HG03196 (cell line): ENCODE measurements around the gene CD68.
A peak's percentile ranks its signal among the peaks of the same experiment; 100 is the strongest.
"Not testable (repeated sequence)": the region's sequence is repeated elsewhere in the genome, so short reads cannot be mapped to it uniquely, and the experiment has no call there.

Source experiments
- ATAC-seq: cut with Tn5 transposase; IDR thresholded peaks from one replicate; pipeline ENCODE4 v1.9.1; 2021; ENCODE audit not compliant: unreplicated experiment

Gene CD68

DNA sequence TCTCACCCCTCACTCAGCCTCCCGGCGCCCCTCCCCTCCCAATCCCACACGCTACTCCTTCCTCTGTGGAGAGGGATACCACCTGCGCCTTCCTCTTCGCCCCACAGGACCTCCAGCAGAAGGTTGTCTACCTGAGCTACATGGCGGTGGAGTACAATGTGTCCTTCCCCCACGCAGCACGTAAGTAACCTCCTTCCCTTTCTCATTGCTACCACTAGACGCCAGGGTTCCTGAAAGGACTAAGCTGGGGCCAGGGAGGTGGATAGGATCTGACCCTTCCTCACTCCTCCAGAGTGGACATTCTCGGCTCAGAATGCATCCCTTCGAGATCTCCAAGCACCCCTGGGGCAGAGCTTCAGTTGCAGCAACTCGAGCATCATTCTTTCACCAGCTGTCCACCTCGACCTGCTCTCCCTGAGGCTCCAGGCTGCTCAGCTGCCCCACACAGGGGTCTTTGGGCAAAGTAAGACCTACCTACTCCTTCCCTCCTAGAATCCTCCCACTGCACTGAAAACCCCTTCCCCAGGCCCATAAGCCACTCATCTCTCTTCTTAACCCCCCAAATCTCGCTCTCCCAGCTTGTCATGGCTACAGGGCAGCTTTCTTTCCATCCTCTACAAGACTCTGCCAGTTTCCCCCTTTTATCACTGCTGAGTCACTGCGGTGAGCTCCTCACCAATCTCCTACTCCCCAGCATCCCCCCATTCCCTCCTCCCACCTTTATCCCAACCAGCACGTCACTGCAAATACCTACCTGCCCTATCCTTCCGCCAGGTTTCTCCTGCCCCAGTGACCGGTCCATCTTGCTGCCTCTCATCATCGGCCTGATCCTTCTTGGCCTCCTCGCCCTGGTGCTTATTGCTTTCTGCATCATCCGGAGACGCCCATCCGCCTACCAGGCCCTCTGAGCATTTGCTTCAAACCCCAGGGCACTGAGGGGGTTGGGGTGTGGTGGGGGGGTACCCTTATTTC, 1.5 kb downstream of the CD68 start:
- no peak for ATAC-seq

DNA sequence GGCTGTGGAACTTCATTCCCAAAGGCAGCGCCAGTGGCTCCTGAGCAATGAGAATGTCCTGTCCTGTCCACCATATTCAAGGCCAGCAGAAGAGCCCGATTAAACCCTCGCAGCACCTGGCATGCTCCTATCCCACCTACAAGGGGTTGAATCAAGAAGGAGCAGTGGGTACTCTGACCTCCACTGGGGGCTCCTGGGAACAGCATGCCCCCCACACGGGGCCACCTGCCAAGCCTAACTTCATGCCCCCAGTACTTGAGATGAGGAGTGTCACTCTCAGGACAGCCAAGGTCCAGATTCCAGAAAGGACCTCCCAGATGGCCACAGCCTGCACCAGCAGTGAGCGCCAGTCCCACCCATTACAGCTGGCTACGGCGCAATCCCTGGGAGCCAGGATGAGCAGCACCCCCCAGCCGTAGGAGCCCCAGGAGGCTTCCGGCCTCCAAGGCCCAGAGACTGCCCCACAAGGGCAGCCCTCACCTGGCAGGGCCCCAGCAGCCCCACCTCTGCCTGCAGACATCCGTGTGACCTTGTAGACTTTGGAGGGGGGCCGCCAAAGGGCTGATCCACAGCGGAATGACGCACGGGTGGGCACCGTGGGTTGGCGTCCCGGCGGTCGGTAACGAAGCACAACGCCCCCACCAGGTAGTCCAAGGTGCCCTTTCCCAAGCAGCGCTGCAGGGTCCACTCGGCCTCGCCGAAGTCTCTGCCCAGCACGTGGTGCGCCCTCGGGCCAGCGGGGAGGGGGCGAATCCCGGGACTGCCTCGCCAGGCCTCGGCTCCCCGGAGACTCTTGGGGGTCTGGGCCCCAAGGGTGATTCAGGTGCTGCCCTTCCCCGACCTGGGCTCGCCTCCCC, 3.2 kb downstream of the CD68 start:
- ATAC-seq: no peak

GRCh38 chr17:7583253-7584109, 4.0 kb downstream of the CD68 start, which contains the start of gene MPDU1:
Gene MPDU1, plus strand, starts transcription at chr17:7583852. Its CDS starts 11 bp downstream, at chr17:7583863.
- ATAC-seq: peak; percentile 52

GRCh38 chr17:7586673-7587419, 7.4 kb downstream of the CD68 start:
- no peak for ATAC-seq

GRCh38 chr17:7587420-7588151, 8.1 kb downstream of the CD68 start:
- no peak for ATAC-seq

DNA sequence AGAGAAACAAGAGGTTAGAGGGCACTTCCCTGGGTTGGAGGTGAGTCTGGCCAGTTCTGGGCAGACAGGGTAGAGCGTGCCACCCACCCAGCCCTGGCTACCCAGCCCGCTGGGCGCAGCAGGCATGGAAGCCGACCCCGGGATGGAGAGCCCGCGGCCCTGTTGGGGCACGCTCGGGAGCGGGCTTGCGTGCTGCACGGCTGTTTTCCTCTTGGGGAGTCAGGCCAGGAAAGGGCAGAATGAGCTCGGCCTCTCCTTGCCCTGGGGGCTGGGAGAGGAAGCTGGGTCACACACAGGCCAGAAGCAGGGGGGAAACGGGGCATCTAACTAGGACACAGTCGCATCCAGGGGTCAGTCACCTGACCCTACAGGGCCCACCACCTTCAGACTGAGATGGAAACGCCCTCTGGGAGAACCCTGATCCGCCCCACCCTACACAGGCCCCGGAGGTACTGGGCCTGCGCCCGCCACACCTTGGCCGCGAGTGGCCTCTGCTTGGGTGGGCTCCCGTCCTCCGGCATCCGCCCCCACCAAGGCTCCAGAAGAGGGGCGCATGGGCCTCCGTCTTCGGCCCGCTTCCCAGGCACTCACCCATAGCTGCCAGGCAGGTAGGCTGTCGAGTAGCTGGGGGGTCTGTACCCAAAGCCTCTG, 9.2 kb downstream of the CD68 start:
- ATAC-seq: no peak

GRCh38 chr17:7589204-7589868, 9.9 kb downstream of the CD68 start:
- no peak for ATAC-seq

DNA sequence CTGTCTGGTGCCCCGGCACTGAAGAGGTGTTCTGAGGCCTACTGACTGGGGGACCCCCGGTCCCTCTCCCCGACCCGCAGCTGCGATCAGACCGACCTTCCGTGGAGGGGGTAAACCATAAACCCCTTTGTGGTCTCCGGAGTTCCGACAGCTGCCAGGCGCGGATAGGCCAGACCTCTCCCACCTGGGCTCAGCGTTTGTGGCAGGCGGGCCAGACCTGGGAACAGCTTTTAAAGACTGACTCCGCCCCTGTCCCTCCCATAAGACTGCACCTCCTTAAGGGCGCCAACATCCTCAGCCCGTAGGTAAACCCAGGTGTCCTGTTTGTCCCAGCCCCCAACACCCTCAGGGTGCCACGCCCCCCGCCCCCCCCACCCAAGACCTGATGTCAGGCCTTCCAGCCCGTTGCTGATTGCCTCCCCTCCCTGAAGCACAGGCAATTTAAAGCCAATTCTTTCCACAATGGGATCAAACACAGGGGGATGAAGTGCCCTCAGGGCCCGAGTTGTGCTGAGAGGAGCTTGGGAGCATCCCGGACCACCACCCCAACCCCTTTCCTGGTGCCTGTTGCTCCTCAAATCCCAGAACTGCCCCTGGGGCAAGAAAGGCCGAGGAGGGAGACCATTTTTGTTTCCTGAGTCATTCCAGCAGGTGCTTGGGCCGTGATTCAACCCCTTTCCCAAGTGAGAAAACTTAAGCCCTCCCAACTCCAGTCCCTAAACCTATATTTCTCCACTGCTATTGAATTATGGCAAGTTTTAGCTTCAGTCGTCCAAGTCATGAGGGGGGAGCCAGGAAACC, 10.7 kb downstream of the CD68 start, which contains the start of gene SOX15:
Gene SOX15 (minus strand): TSS at position 204 of the 801 bp plus-strand sequence. CDS start 418 bp downstream, outside the sequence.
- ATAC-seq: no peak

DNA sequence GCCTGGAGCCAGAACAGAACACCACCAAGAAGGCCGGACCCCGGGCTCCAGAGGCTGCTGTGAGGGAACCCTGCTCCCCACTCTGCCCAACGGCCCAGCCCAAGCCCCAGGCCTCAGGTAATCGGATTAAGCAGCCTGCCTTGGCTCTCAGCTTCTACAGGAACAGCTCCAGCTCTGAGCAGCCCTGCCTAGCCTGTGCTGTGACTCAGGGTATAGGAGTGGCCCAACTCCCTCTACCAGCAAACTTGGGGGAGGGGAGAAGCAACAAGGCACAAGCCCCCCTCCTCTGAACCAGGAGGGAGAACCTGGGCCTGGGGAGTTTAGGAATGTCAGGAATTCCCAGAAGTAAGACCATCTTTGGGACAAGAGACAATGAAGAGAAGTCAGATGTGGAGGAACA, 11.3 kb downstream of the CD68 start:
- no peak for ATAC-seq

GRCh38 chr17:7591596-7591995, 12.2 kb downstream of the CD68 start:
- no peak for ATAC-seq

DNA sequence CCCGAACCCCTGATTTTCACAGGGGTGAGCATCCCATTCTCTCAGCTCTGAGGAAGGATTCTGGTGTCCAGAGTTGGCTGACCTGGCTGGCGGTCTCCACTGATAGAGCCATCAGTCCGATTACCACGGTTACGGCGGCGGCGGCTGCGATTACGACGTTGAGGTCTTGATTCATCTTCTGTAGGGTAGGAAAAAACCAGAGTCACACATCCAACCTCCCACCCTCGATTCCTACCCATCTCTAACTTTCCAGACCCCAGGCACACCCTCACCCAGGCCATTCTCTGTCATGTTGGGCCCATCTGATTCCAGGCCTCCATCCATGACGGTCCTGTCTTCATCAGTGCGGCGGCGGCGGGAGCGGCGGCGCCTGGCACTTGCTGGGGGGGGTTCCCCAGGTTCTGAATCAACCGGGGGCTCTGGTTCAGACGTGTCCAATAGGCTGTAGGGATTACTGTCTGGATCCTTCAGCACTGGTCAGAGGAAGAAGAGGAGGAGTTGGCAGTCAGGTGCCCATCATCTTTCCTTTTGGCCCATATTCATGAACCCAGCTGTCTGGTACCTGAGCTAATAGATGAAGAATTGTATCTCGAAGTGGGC, 13.1 kb downstream of the CD68 start:
- no peak for ATAC-seq

GRCh38 chr17:7593296-7593695, 13.9 kb downstream of the CD68 start:
- no peak for ATAC-seq

- ATAC-seq: not testable (repeated sequence)
These were observed 18.1 kb downstream of the CD68 start for GRCh38 chr17:7597561-7597960.

- no peak for ATAC-seq
These were observed 26.8 kb downstream of the CD68 start for GRCh38 chr17:7606280-7606679.

DNA sequence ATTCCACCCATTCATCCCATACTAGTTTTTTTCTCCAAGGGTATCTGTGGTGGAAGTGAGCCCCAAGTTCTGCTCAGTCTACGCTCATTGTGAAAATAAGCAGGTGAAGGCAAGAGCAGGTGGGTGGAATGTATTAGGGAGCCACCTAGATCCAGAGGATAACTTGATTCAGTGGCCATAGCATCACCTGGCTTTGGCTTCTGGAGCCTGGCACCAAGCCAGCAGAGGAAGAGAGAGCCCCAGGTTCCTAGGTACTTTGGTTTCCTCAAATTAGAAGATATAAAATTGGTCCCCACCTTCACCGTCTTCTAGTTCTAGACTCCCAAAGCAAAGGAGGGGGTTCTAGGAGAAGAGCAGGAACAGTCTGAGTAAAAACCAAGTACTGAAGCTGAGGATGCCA, 31.2 kb downstream of the CD68 start:
- ATAC-seq: no peak

- no peak for ATAC-seq
These were observed 32.3 kb downstream of the CD68 start for GRCh38 chr17:7611635-7612293.

DNA sequence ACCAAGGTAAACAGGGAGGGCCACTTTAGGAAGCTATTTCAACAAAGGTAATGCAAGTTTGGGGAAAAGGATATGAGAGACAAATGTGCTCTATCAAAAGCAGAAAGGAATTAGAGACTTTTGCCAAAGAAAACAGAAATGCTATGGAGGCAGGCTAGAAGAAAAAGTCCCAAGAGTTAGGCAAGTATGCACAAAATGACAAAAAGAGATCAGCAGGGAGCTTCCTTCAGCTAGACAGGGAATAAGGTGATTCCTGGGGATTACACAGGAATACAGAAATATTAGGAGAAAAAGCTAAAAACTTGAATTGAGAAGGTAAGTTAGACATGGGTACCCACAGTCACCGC, 32.8 kb downstream of the CD68 start:
- ATAC-seq: no peak
